Esophagus (tissue), 2 donors: Measurements from ENCODE around the gene OPCML. TPM values are rescaled to one million over a fixed set of nuclear protein-coding genes. Genes with fewer than 3 reads are reported as not detected.

Source experiments
- H3K27ac ChIP-seq, 2 donors: one replicate each; pipeline ENCODE4 v1.5.1; 2013; ENCODE audit warnings: low read depth in 2 of 2, mild to moderate bottlenecking in 2 of 2, inconsistent platforms in 1 of 2, low read length in 1 of 2, moderate library complexity in 1 of 2
- H3K27me3 ChIP-seq, 2 donors: one replicate each; pipeline ENCODE4 v1.6.1; 2013; ENCODE audit warnings: low read length in 2 of 2, control low read depth in 1 of 2, mild to moderate bottlenecking in 1 of 2; ENCODE audit not compliant: insufficient read depth in 2 of 2, control insufficient read depth in 1 of 2
- H3K36me3 ChIP-seq, 2 donors: one replicate each; pipeline ENCODE4 v1.6.1; 2013; ENCODE audit warnings: low read length in 1 of 2; ENCODE audit not compliant: control insufficient read depth in 2 of 2, insufficient read depth in 2 of 2
- H3K4me1 ChIP-seq, 2 donors: one replicate each; pipeline ENCODE4 v1.6.1; 2013; ENCODE audit warnings: low read length in 1 of 2; ENCODE audit not compliant: control insufficient read depth in 2 of 2, insufficient read depth in 2 of 2
- H3K4me3 ChIP-seq, 2 donors: one replicate each; pipeline ENCODE4 v1.5.1; 2013; ENCODE audit warnings: low read length in 2 of 2, mild to moderate bottlenecking in 2 of 2, low read depth in 1 of 2, moderate library complexity in 1 of 2
- H3K9me3 ChIP-seq, 2 donors: one replicate each; pipeline ENCODE4 v1.6.1; 2013; ENCODE audit warnings: mild to moderate bottlenecking in 2 of 2, low read depth in 1 of 2, low read length in 1 of 2, moderate library complexity in 1 of 2; ENCODE audit not compliant: control insufficient read depth in 2 of 2, insufficient read depth in 1 of 2
- WGBS, 2 donors: extraction: QIAGEN DNeasy Blood & Tissue Kit; methylation state at CpG; one replicate each; pipeline ENCODE4 v1.1.7; 2013; 5-methylcytosine and 5-hydroxymethylcytosine counted together
- polyA plus RNA-seq, 2 donors: library from polyadenylated mRNA; stranded (reverse); fragments of 200-250 nt; gene quantifications; one replicate each; pipeline ENCODE4 v1.2.3, GENCODE V29; 2013
- donor health status: healthy with polysubstance abuse.
- donor health status: Bipolar disorder and iron deficiency.

Gene OPCML
- polyA plus RNA-seq, 2 donors = 0.04 to 0.05 TPM

- peaks cover 2 to 3% of the 10 kb centered on the region in 2 donors for H3K9me3 ChIP-seq
- H3K4me3 ChIP-seq = no peak overlapping the region
- no peaks in the 10 kb centered on the region for H3K4me1 ChIP-seq
- no peak overlapping the region for H3K27ac ChIP-seq
- H3K36me3 ChIP-seq = no peaks in the 10 kb centered on the region
- no peaks in the 10 kb centered on the region for H3K27me3 ChIP-seq
- 68 to 72% methylated on average over 7 of the region's 7 CpGs for WGBS, 2 donors
These were observed 693.7 kb downstream of the OPCML start for GRCh38 chr11:132838627-132839026.

- Histone ChIP-seq H3K9me3 (no peaks in the 10 kb centered on the region), H3K4me3 (no peak overlapping the region), H3K27me3 (no peaks in the 10 kb centered on the region), H3K4me1 (no peaks in the 10 kb centered on the region), H3K27ac (no peak overlapping the region), H3K36me3 (no peaks in the 10 kb centered on the region)
- 67 to 76% methylated on average over 2 of the region's 2 CpGs for WGBS, 2 donors
These were observed 701.0 kb downstream of the OPCML start for GRCh38 chr11:132831272-132831671.

GRCh38 chr11:132824642-132825041 is 707.7 kb downstream of the OPCML start:
- Histone ChIP-seq H3K9me3 (no peaks in the 10 kb centered on the region), H3K27me3 (no peaks in the 10 kb centered on the region), H3K4me3 (no peak overlapping the region), H3K4me1 (no peaks in the 10 kb centered on the region), H3K27ac (no peak overlapping the region), H3K36me3 (no peaks in the 10 kb centered on the region)
- 50 to 57% methylated on average over 1 of the region's 1 CpG for WGBS, 2 donors

GRCh38 chr11:132822276-132822675 is 710.0 kb downstream of the OPCML start:
- WGBS, 2 donors = 92 to 95% methylated on average over 5 of the region's 5 CpGs
- Histone ChIP-seq H3K36me3 (no peaks in the 10 kb centered on the region), H3K4me3 (no peak overlapping the region), H3K27ac (no peak overlapping the region), H3K9me3 (no peaks in the 10 kb centered on the region), H3K4me1 (no peaks in the 10 kb centered on the region), H3K27me3 (no peaks in the 10 kb centered on the region)

- Histone ChIP-seq H3K36me3 (no peaks in the 10 kb centered on the region), H3K4me3 (no peak overlapping the region), H3K27ac (no peak overlapping the region), H3K4me1 (no peaks in the 10 kb centered on the region), H3K27me3 (no peaks in the 10 kb centered on the region), H3K9me3 (no peaks in the 10 kb centered on the region)
- 71 to 73% methylated on average over 4 of the region's 4 CpGs for WGBS, 2 donors
These were observed 710.8 kb downstream of the OPCML start for GRCh38 chr11:132821499-132821898.

- H3K27ac ChIP-seq = no peak overlapping the region
- no peak overlapping the region for H3K4me3 ChIP-seq
- H3K27me3 ChIP-seq = no peaks in the 10 kb centered on the region
- H3K9me3 ChIP-seq = no peaks in the 10 kb centered on the region
- no peaks in the 10 kb centered on the region for H3K36me3 ChIP-seq
- H3K4me1 ChIP-seq = no peaks in the 10 kb centered on the region
- 35 to 41% methylated on average over 1 of the region's 1 CpG for WGBS, 2 donors
These were observed 711.3 kb downstream of the OPCML start for GRCh38 chr11:132821014-132821413.

- H3K4me3 ChIP-seq = no peak overlapping the region
- no peak overlapping the region for H3K27ac ChIP-seq
- no peaks in the 10 kb centered on the region for H3K4me1 ChIP-seq
- H3K27me3 ChIP-seq = no peaks in the 10 kb centered on the region
- WGBS, 2 donors = 69 to 70% methylated on average over 1 of the region's 1 CpG
- no peaks in the 10 kb centered on the region for H3K9me3 ChIP-seq
- no peaks in the 10 kb centered on the region for H3K36me3 ChIP-seq
These were observed 713.4 kb downstream of the OPCML start for GRCh38 chr11:132818951-132819350.

- Histone ChIP-seq H3K36me3 (no peaks in the 10 kb centered on the region), H3K9me3 (no peaks in the 10 kb centered on the region), H3K27me3 (no peaks in the 10 kb centered on the region), H3K4me3 (no peak overlapping the region), H3K4me1 (no peaks in the 10 kb centered on the region), H3K27ac (no peak overlapping the region)
- 91 to 98% methylated on average over 1 of the region's 1 CpG for WGBS, 2 donors
These were observed 714.9 kb downstream of the OPCML start for GRCh38 chr11:132817387-132817786.

GRCh38 chr11:132814410-132814809 is 717.9 kb downstream of the OPCML start:
- H3K4me3 ChIP-seq = no peak overlapping the region
- peaks cover 0 to 3% of the 10 kb centered on the region in 2 donors for H3K9me3 ChIP-seq
- WGBS, 2 donors = 68 to 76% methylated on average over 2 of the region's 2 CpGs
- H3K36me3 ChIP-seq = no peaks in the 10 kb centered on the region
- H3K4me1 ChIP-seq = no peaks in the 10 kb centered on the region
- no peak overlapping the region for H3K27ac ChIP-seq
- no peaks in the 10 kb centered on the region for H3K27me3 ChIP-seq

- H3K27me3 ChIP-seq = no peaks in the 10 kb centered on the region
- H3K9me3 ChIP-seq = peaks cover 0 to 3% of the 10 kb centered on the region in 2 donors
- no peaks in the 10 kb centered on the region for H3K36me3 ChIP-seq
- H3K4me1 ChIP-seq = no peaks in the 10 kb centered on the region
- no peak overlapping the region for H3K4me3 ChIP-seq
- H3K27ac ChIP-seq = no peak overlapping the region
- WGBS, 2 donors = 83 to 85% methylated on average over 6 of the region's 6 CpGs
These were observed 720.7 kb downstream of the OPCML start for GRCh38 chr11:132811649-132812048.
